A549 treated with CORT108297 at 1 μM for 4 hours (cell line): ENCODE data around the gene ALDOB. TPM values are rescaled to one million over a fixed set of nuclear protein-coding genes. Genes with fewer than 3 reads are reported as not detected.

ENCODE experiments used
- total RNA-seq: library from RNA; stranded (reverse); fragments of 200-300 nt; extraction: Qiagen RNA extraction; gene quantifications from 5 replicates; pipeline ENCODE4 v1.2.3, GENCODE V29; 2022

The ALDOB gene
- total RNA-seq: not detected in 5 replicates

GRCh38 chr9:101435601-101436079, at the start of gene ALDOB:
Gene ALDOB (minus strand): TSS chr9:101435774. CDS start chr9:101430887, 4,887 bp downstream.

DNA sequence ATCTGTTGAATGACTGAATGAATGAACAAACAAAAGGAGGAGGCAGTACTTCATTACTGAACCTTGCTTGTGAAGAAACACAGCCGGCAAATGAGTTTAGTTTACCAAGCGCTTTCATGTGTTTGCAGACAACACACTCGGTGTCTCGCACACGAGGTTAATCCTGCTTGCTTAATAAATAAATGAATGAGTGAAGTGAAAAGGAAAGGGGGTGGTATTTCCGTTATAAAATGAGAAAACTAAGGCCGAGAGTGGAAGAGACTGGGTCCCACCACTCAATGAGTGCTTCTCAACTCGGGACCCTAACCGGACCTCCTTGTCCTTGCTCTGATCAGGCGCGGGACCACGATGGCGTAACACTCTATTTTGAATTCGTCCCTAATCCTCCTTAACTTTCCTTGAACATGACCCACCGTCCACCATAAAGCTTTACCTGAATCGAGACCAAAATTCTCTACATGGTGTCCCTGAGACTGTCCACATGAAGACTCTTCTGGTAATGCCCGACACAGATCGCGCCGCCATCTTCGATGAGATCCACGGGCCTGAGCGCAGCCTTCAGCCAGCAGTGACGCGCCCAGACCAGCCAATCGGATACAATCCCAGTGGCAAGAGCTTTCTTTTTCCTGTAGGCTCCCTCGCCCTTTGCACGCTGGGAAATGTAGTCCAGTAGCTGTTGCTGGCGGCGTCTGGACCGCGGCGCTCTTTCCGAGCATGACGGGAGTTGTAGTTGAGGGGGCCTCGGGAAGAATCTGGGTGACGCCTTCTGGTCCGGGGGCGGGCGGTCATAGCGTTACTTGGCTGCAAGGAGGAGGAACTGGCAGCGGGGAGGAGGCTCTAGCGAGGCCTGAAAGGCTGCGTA, 37.3 kb downstream of the ALDOB start, which contains the start of the genes MRPL50 and ZNF189:
Gene MRPL50 (minus strand): TSS at position 551 of the 862 bp plus-strand sequence. CDS start 26 bp downstream, at position 525.
Gene ZNF189 (plus strand): TSS at position 784 of the 862 bp plus-strand sequence. CDS start 306 bp downstream, outside the sequence.

DNA sequence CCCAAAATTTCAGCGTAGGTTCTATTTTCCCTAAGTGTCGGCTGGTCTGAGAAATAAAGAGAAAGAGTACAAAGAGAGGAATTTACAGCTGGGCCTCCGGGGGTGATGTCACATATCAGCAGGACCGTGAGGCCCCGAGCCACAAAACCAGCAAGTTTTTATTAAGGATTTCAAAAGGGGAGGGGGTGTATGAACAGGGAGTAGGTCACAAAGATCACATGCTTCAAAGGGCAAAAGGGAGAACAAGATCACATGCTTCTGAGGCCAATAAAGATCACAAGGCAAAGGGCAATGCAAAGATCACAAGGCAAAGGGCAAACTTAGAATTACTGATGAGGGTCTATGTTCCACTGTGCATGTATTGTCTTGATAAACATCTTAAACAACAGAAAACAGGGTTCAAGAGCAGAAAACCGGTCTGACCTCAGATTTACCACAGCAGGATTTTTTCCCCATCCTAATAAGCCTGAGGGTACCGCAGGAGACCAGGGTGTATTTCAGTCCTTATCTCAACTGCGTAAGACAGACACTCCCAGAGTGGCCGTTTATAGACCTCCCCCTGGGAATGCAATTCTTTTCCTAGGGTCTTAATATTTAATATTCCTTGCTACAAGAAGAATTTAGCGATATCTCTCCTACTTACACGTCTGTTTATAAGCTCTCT, 50.6 kb downstream of the ALDOB start, which contains the start of gene BAAT:
Gene BAAT (minus strand): TSS at position 134 of the 664 bp plus-strand sequence. CDS start 13,602 bp downstream, outside the sequence.

Other genes with a start within 250 kb of the ALDOB start
- gene BAAT, start 50.8 kb downstream of the ALDOB start, total RNA-seq: 0.33 to 0.60 TPM (median 0.41 TPM) in 5 replicates
- 13.4 to 21.6 TPM (median 14.4 TPM) in 5 replicates for gene MRPL50, start 37.2 kb downstream of the ALDOB start, total RNA-seq
- 6.1 to 8.9 TPM (median 6.4 TPM) in 5 replicates for gene ZNF189, start 36.9 kb downstream of the ALDOB start, total RNA-seq
- gene RNF20, start 98.1 kb upstream of the ALDOB start, total RNA-seq: 20.4 to 27.3 TPM (median 22.2 TPM) in 5 replicates
- not detected in 5 replicates for gene PPP3R2, start 159.2 kb upstream of the ALDOB start, total RNA-seq